Measurements from ENCODE around the gene PARL. TPM values are rescaled to one million over a fixed set of nuclear protein-coding genes. Genes with fewer than 3 reads are reported as not detected.

Gene PARL
- total and polyA plus RNA-seq, 2 of the 8 experiments (the other 6 are each of a cell fraction or from before 2014, with no cell fraction given): 62.7 to 85.0 TPM

DNA sequence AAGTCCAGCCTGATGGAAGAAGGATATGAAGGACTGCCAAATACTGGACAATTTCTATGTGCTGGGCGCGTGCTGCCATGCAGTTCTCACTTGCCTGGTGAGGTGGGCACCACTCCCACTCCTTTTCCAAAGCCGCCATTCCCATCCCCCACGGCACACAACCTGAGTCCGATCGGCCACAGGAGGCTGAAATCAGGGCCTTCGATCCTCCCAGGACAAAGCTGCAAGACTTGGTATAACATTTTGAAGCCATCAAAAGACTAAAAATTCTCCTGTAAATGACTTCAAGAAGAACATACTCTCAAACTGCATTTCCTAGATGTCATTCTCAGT is 56.2 kb downstream of the PARL start:
- 91% methylated on average over 7 of the region's 7 CpGs; no CpG with 5 or more reads in 1 of the 2 experiments for WGBS, 2 experiments (ENCODE audit: extremely low coverage in 1 of 2, insufficient coverage in 1 of 2, insufficient read length in 1 of 2, insufficient replicate concordance in 2 of 2, low coverage in 1 of 2, low lambda C conversion rate in 2 of 2, missing lambda C conversion rate in 1 of 2)
- no peak overlapping the region for H3K23ac ChIP-seq (ENCODE audit: insufficient read length)

More for the DNA sequence above, 56.2 kb downstream of the PARL start:
- POLR2A ChIA-PET (ENCODE audit: partially characterized antibody): no interaction called here
- Histone ChIP-seq H3K36me3 (ENCODE audit: control insufficient read depth in 2 of 4, insufficient read depth in 4 of 4, low read length in 3 of 4) (peaks cover under 1 to 13% (median 12%) of the 10 kb centered on the region in 4 experiments; a peak in 6 of 8 replicates), H2AK5ac (ENCODE audit: low read depth, low read length) (no peak overlapping the region), H2AFZ (ENCODE audit: low read length) (no peak overlapping the region), H3K4ac (replicated peaks; ENCODE audit: insufficient read length, low read depth, low read length) (no peak overlapping the region), H3K14ac (ENCODE audit: insufficient read length) (no peak overlapping the region), H3K27ac (ENCODE audit: low read depth, low read length) (no peak overlapping the region), H4K91ac (replicated peaks; ENCODE audit: insufficient read length, low read length) (no peak overlapping the region), H3K56ac (replicated peaks; ENCODE audit: insufficient read length, low read depth, low read length) (no peak overlapping the region), H2BK15ac (ENCODE audit: low read length) (no peak overlapping the region), H4K8ac (ENCODE audit: extremely low read depth, insufficient read depth, low read length) (no peak overlapping the region), H2BK20ac (ENCODE audit: low read length) (no peak overlapping the region), H3K79me2 (ENCODE audit: control insufficient read depth in 1 of 2, insufficient read depth in 2 of 2, low read length in 2 of 2) (no peaks in the 10 kb centered on the region), H4K5ac (ENCODE audit: insufficient read length, low read depth, low read length) (no peak overlapping the region), H2BK120ac (replicated peaks; ENCODE audit: low read depth, low read length) (no peak overlapping the region), H3K4me3 (ENCODE audit: extremely low read depth in 1 of 4, insufficient read depth in 2 of 4, low read depth in 3 of 4, low read length in 4 of 4) (no peak overlapping the region), H3K27me3 (replicated peaks in 1 of 4; ENCODE audit: control insufficient read depth in 3 of 4, extremely low read depth in 1 of 4, insufficient read depth in 3 of 4, low read length in 3 of 4) (peaks cover 0 to 3% (median 0%) of the 10 kb centered on the region in 4 experiments; a peak in 3 of 7 replicates), H3K18ac (ENCODE audit: extremely low read depth, low read length) (no peak overlapping the region), H3K9me3 (ENCODE audit: insufficient read depth in 2 of 2, low read depth in 1 of 2, low read length in 1 of 2) (no peaks in the 10 kb centered on the region), H2BK5ac (ENCODE audit: low read depth, low read length) (no peak overlapping the region), H3K23me2 (ENCODE audit: low read depth, low read length) (peaks cover 13% of the 10 kb centered on the region; the same call in 1 of the 2 replicates), H3K4me2 (ENCODE audit: insufficient read depth in 1 of 2, low read depth in 2 of 2, low read length in 2 of 2) (no peak overlapping the region), H2BK12ac (ENCODE audit: low read depth, low read length) (no peak overlapping the region), H3K79me1 (ENCODE audit: low read depth, low read length) (no peaks in the 10 kb centered on the region), H3K9ac (replicated peaks in 1 of 4; ENCODE audit: extremely low read depth in 1 of 4, low read depth in 3 of 4, low read length in 3 of 4) (no peak overlapping the region), H3K4me1 (replicated peaks in 1 of 4; ENCODE audit: control insufficient read depth in 3 of 4, insufficient read depth in 4 of 4, low read length in 3 of 4) (peaks cover 0 to 7% (median 1%) of the 10 kb centered on the region in 4 experiments; a peak in 4 of 7 replicates), H4K20me1 (replicated peaks in 1 of 2; ENCODE audit: control insufficient read depth in 1 of 2, insufficient read depth in 2 of 2, low read length in 2 of 2) (peaks cover 0 to 4% of the 10 kb centered on the region in 2 experiments)
- DNase-seq (ENCODE audit: low read depth in 1 of 2, low spot score in 2 of 2) (no peak), FAIRE-seq (no peak)
- no peak for TF ChIP-seq KDM5A (IDR thresholded peaks at IDR 0.05; ENCODE audit: low read length)
- TF ChIP-seq TAF7 (optimal IDR thresholded peaks at IDR 0.05; ENCODE audit: borderline replicate concordance, low read depth, low read length): no peak
- no peak for TF ChIP-seq KDM1A (IDR thresholded peaks at IDR 0.05; ENCODE audit: borderline replicate concordance, low read length)
- no peak for TF ChIP-seq POLR2A (IDR thresholded peaks at IDR 0.05; ENCODE audit: control extremely low read depth in 1 of 2, low read depth in 2 of 2, low read length in 2 of 2)
- CTCF ChIA-PET (ENCODE audit: partially characterized antibody): no interaction called here

All from H1 (cell line).